ENCODE results near the gene PDE4D.

Gene PDE4D

GRCh38 chr5:59521476-59521875 is 372.1 kb downstream of the PDE4D start:
- no peak for DNase-seq (ENCODE audit: low spot score)
- Histone ChIP-seq H3K4me3 (no peak overlapping the region), H3K27ac (no peak overlapping the region)
- TF ChIP-seq CTCF (IDR thresholded peaks at IDR 0.05), result no peak

- no peak for DNase-seq (ENCODE audit: low spot score)
- Histone ChIP-seq H3K27ac (no peak overlapping the region), H3K4me3 (no peak overlapping the region)
- no peak for TF ChIP-seq CTCF (IDR thresholded peaks at IDR 0.05)
Measured at GRCh38 chr5:59519338-59519737, 374.2 kb downstream of the PDE4D start.

- Histone ChIP-seq H3K4me3 (no peak overlapping the region), H3K27ac (no peak overlapping the region)
- TF ChIP-seq CTCF (IDR thresholded peaks at IDR 0.05), result no peak
- no peak for DNase-seq (ENCODE audit: low spot score)
Measured at GRCh38 chr5:59517926-59518585, 375.5 kb downstream of the PDE4D start.

- TF ChIP-seq CTCF (IDR thresholded peaks at IDR 0.05), result no peak
- H3K4me3 ChIP-seq, result no peak overlapping the region
- no peak for DNase-seq (ENCODE audit: low spot score)
- no peak overlapping the region for H3K27ac ChIP-seq
Measured at GRCh38 chr5:59516161-59516560, 377.4 kb downstream of the PDE4D start.

- no peak for DNase-seq (ENCODE audit: low spot score)
- no peak for TF ChIP-seq CTCF (IDR thresholded peaks at IDR 0.05)
- no peak overlapping the region for H3K27ac ChIP-seq
- H3K4me3 ChIP-seq, result no peak overlapping the region
Measured at GRCh38 chr5:59506285-59506877, 387.1 kb downstream of the PDE4D start.

GRCh38 chr5:59504043-59504442 is 389.5 kb downstream of the PDE4D start:
- H3K4me3 ChIP-seq, result no peak overlapping the region
- TF ChIP-seq CTCF (IDR thresholded peaks at IDR 0.05), result no peak
- no peak for DNase-seq (ENCODE audit: low spot score)
- no peak overlapping the region for H3K27ac ChIP-seq

- Histone ChIP-seq H3K4me3 (no peak overlapping the region), H3K27ac (no peak overlapping the region)
- TF ChIP-seq CTCF (IDR thresholded peaks at IDR 0.05), result no peak
- DNase-seq (ENCODE audit: low spot score), result no peak
Measured at GRCh38 chr5:59503220-59503619, 390.3 kb downstream of the PDE4D start.
